Measurements from ENCODE around the gene ABHD17A. TPM values are rescaled to one million over a fixed set of nuclear protein-coding genes. Genes with fewer than 3 reads are reported as not detected.
"Not testable (repeated sequence)": the region's sequence is repeated elsewhere in the genome, so short reads cannot be mapped to it uniquely, and the experiment has no call there.

Gene ABHD17A
- 100 to 1,000 TPM; 112 to 113 TPM for total RNA-seq

GRCh38 chr19:1885398-1886119 is at the start of gene ABHD17A:
Gene ABHD17A, minus strand, starts transcription at chr19:1885496. Its CDS starts 3,930 bp downstream, at chr19:1881566.
- ChIA-PET POLR2A (interaction anchor here (0.7 to 3.4 kb wide), 4 partner anchors 9 to 27 kb away, joined by 3 to 13 read pairs (median 12); no protein-coding TSS in a partner anchor), CTCF (interaction anchor here (1.2 kb wide), 1 partner anchor 44 kb away, joined by 4 read pairs; no protein-coding TSS in a partner anchor)
- H3K9me3 Mint-ChIP-seq; intact Hi-C loops (cut with micrococcal nuclease); H3K27me3 Mint-ChIP-seq: not testable (repeated sequence)
- Mint-ChIP-seq H3K27ac (peak within 1 kb of the TSS; percentile 94), H3K4me1 (ENCODE audit: low read depth) (peaks cover 30% of the 10 kb centered on the region), H3K4me3 (peak within 1 kb of the TSS; percentile 94), H3K36me3 (ENCODE audit: low read depth) (peaks cover 23% of the 10 kb centered on the region)
- ATAC-seq: peak; percentile 78
- DNase-seq: peak; percentile 97

- ChIA-PET CTCF (no interaction called here), POLR2A (no interaction called here)
- Mint-ChIP-seq H3K9me3 (peaks cover 12% of the 10 kb centered on the region), H3K27ac (no peak overlapping the region), H3K4me1 (ENCODE audit: low read depth) (peaks cover 9% of the 10 kb centered on the region), H3K4me3 (no peak overlapping the region), H3K36me3 (ENCODE audit: low read depth) (peaks cover 7% of the 10 kb centered on the region), H3K27me3 (no peaks in the 10 kb centered on the region)
- intact Hi-C loops (cut with micrococcal nuclease): no loop called here
- TF ChIP-seq, protein P1, sequence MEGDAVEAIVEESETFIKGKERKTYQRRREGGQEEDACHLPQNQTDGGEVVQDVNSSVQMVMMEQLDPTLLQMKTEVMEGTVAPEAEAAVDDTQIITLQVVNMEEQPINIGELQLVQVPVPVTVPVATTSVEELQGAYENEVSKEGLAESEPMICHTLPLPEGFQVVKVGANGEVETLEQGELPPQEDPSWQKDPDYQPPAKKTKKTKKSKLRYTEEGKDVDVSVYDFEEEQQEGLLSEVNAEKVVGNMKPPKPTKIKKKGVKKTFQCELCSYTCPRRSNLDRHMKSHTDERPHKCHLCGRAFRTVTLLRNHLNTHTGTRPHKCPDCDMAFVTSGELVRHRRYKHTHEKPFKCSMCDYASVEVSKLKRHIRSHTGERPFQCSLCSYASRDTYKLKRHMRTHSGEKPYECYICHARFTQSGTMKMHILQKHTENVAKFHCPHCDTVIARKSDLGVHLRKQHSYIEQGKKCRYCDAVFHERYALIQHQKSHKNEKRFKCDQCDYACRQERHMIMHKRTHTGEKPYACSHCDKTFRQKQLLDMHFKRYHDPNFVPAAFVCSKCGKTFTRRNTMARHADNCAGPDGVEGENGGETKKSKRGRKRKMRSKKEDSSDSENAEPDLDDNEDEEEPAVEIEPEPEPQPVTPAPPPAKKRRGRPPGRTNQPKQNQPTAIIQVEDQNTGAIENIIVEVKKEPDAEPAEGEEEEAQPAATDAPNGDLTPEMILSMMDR (IDR thresholded peaks at IDR 0.05): no peak
- ATAC-seq (no peak), DNase-seq (no peak)
Measured at GRCh38 chr19:1933942-1934341, 48.6 kb upstream of the ABHD17A start.

GRCh38 chr19:1933244-1933643 is 47.9 kb upstream of the ABHD17A start:
- intact Hi-C loops (cut with micrococcal nuclease): no loop called here
- TF ChIP-seq, protein P1 (IDR thresholded peaks at IDR 0.05): no peak
- CTCF ChIA-PET: no interaction called here
- Mint-ChIP-seq H3K4me3 (no peak overlapping the region), H3K36me3 (ENCODE audit: low read depth) (peaks cover 7% of the 10 kb centered on the region), H3K9me3 (peaks cover 12% of the 10 kb centered on the region), H3K27ac (no peak overlapping the region), H3K27me3 (no peaks in the 10 kb centered on the region), H3K4me1 (ENCODE audit: low read depth) (peaks cover 9% of the 10 kb centered on the region)
- DNase-seq: no peak
- no peak for ATAC-seq
- POLR2A ChIA-PET: no interaction called here

GRCh38 chr19:1932395-1932794 is 47.1 kb upstream of the ABHD17A start:
- no peaks in the 10 kb centered on the region for H3K27me3 Mint-ChIP-seq
- ChIA-PET POLR2A (no interaction called here), CTCF (no interaction called here)
- peaks cover 7% of the 10 kb centered on the region for H3K36me3 Mint-ChIP-seq (ENCODE audit: low read depth)
- H3K9me3 Mint-ChIP-seq: peaks cover 12% of the 10 kb centered on the region
- intact Hi-C loops (cut with micrococcal nuclease): no loop called here
- peaks cover 15% of the 10 kb centered on the region for H3K4me1 Mint-ChIP-seq (ENCODE audit: low read depth)
- H3K27ac Mint-ChIP-seq: no peak overlapping the region
- no peak overlapping the region for H3K4me3 Mint-ChIP-seq
- DNase-seq: no peak
- no peak for ATAC-seq
- TF ChIP-seq, protein P1 (IDR thresholded peaks at IDR 0.05): no peak

GRCh38 chr19:1931445-1931844 is 46.1 kb upstream of the ABHD17A start:
- DNase-seq (no peak), ATAC-seq (no peak)
- ChIA-PET POLR2A (interaction anchor here (0.6 kb wide), 1 partner anchor 25 kb away, joined by 3 read pairs; no protein-coding TSS in a partner anchor), CTCF (interaction anchor here (1.0 kb wide), 1 partner anchor 50 kb away, joined by 3 read pairs; no protein-coding TSS in a partner anchor)
- H3K27me3 Mint-ChIP-seq: no peaks in the 10 kb centered on the region
- intact Hi-C loops (cut with micrococcal nuclease): no loop called here
- H3K4me1 Mint-ChIP-seq (ENCODE audit: low read depth): peaks cover 15% of the 10 kb centered on the region
- H3K4me3 Mint-ChIP-seq: no peak overlapping the region
- peaks cover 7% of the 10 kb centered on the region for H3K36me3 Mint-ChIP-seq (ENCODE audit: low read depth)
- peaks cover 12% of the 10 kb centered on the region for H3K9me3 Mint-ChIP-seq
- H3K27ac Mint-ChIP-seq: no peak overlapping the region
- TF ChIP-seq, protein P1 (IDR thresholded peaks at IDR 0.05): no peak

All from activated CD8-positive, alpha-beta T cell treated with anti-CD3 and anti-CD28 coated beads for 36 hours (primary cell).